HG03095 (cell line): ENCODE measurements around the gene KLRB1.
A peak's percentile ranks its signal among the peaks of the same experiment; 100 is the strongest.
"Not testable (repeated sequence)": the region's sequence is repeated elsewhere in the genome, so short reads cannot be mapped to it uniquely, and the experiment has no call there.

ENCODE experiments used
- ATAC-seq: cut with Tn5 transposase; IDR thresholded peaks from one replicate; pipeline ENCODE4 v1.9.1; 2021; ENCODE audit warnings: moderate library complexity; ENCODE audit not compliant: unreplicated experiment

The KLRB1 gene

GRCh38 chr12:9607716-9608115 lies at the start of gene KLRB1:
Gene KLRB1, minus strand, starts transcription at chr12:9607916. Its CDS starts 77 bp downstream, at chr12:9607839.
- no peak for ATAC-seq

DNA sequence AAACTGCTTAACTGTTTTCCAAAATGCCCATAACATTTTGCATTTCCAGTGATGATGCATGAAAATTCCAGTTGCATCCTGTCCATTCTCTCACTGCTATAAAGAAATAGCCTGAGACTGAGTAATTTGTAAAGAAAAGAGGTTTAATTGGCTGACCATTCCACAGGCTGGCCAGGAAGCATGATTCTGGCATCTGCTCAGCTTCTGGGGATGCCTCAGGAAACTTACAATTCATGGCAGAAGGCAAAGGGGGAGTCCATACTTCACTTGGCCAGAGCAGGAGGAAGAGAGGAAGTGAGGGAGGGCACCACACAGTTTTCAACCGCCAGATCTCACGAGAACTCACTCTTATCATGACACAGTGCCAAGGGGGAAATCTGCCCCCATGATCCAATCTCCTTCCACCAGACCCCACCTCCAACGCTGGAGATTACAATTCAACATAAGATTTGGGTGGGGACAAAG lies 43.6 kb upstream of the KLRB1 start:
- no peak for ATAC-seq

GRCh38 chr12:9650151-9650576 lies 42.4 kb upstream of the KLRB1 start:
- no peak for ATAC-seq

- ATAC-seq = no peak
These were observed 41.8 kb upstream of the KLRB1 start for GRCh38 chr12:9649532-9649940.

DNA sequence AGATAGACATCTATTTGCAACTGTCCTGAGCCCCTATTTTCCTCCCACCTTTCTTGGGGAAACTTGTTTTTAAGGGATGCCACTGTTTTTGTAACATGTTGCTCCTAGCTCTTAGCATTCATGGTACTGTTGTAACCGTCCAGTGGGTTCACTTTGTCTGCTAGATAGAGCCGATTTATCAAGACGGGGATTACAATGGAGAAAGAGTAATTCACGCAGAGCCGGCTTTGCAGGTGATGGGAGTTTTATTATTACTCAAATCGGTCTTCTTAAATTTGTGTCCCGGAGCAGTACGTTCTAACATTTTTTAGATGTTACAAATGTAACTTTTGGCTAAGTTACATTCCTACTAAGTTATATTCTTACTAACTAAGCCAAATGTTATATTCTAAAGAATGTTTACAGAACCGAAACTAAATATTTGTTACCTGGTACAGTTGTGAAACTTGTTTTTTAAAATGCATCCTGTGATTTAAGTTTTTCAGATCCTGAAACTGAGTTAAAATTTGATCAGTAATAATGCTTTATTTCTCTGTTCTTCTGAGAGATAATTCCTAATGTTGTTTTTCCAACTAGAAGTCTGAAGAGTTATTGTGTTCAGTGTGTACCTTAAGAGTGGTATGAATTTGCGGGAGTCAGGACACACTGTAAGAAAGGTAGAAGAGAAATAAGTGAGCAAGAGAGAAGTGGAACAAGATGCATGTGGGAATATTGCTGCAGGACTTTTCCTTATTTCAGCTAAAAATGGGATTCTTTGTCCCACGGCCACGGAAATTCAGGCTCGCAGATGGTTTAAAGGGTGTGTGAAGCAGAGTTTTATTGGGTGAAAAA lies 41.2 kb upstream of the KLRB1 start:
- no peak for ATAC-seq

DNA sequence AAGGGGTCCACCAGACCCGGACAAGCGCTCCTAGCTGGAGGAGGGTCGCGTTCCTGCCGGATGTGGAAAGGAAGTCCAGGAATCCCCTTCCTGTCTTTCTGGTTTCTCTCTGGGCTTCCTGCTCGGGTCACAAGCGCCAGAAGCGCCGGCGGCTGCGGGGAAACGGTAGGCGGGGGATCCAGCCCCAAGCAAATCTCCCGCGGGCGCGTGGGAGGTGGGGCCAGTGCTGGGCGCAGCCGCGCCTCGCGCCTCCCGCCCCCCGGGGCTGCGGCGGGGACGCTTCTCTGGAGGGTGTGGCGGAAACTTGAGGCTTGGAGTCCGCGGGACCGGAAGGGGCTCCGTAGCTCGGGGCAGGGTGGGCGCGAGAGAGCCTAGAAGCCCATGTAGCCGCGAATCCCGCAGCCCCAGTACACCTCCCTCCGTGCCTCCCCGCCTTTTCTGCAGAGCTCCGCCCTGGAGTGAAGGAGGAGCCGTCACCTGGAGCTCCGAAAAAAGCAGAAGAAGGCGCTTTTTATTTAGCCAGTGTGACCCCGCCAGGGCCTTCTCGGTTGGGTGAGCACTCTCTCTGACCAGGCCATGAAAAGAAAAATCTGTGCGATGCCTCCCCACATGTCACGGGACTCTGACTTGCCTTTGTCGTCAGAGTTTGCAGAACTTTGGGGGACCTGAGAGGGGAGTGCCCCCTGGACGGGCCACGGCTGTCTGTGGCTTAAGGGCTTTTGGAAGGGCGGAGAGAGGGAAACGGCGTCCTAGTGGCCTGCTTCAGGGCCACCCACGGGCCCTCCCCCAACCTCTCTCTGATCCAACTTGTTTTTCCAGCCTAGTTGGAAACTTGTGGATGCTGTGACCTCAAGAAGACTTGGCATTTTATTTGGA lies 40.3 kb upstream of the KLRB1 start:
- peak; percentile 57 for ATAC-seq

DNA sequence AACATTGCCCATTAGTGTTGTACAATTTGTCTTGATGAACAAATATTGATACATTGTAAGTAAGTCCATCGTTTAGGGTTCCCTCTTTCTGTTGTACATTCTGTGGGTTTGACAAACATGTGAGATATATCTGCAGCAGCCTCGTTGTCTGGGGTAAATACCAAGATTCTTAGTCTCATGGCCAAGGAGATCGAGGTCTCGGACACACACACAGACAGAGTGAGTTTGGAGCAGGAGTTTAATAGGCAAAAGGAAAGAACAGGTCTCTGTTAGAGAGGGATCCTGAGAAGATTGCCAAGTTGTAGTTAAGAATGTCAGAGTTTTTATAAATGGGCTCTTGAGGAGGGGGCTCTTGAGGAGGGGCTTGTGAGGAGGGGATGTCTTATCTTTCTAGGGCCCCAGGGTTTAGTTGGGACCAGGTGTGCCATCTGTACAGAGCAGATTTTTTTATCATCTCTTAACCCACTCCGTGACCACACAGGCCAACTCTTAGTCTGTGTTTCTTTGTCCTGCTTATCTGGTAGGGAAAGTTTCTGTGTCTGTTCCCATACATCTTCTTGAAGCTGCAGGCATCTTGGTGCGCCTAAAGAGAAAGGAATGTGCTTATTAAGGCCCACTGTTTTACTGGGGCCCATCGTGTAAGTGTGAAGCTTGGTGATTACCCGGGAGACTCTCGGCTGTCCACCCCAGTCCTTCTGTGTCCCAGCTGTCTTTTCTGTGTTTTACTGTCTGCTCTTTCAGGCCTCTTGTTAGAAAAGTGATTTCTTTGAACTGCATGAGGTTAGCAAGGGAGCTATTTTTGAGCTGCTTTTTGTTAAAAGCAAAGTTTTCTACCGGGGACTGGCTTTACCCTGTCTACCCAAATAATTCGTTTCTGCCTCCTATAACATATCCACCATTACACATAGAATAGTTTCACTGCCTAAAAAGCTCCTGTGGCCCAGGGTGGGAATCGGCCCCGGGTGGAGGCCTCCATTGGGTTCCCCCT lies 39.4 kb upstream of the KLRB1 start:
- ATAC-seq = no peak

- not testable (repeated sequence) for ATAC-seq
These were observed 37.4 kb upstream of the KLRB1 start for GRCh38 chr12:9644985-9645551.

GRCh38 chr12:9643266-9643660 lies 35.5 kb upstream of the KLRB1 start:
- ATAC-seq = no peak

GRCh38 chr12:9642606-9643265 lies 35.0 kb upstream of the KLRB1 start:
- ATAC-seq = no peak

DNA sequence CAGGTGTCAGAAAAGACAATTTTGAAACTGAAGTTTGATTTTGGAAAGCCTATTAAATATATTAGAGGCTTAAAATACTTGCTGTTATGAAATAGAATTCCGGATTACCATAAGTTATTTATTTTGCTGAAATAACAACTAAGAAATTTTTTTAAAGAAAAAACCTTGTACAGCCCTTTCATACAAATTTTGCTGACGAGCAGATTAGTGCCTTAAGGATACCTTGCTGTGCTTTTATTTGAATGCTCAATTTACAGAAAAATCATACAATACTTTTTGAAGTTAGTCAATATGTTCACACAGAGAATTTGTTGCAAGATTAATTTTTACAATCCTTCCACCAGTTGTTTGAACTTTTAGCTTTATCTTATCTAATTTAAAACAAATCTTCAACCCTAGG lies 32.3 kb upstream of the KLRB1 start:
- no peak for ATAC-seq

DNA sequence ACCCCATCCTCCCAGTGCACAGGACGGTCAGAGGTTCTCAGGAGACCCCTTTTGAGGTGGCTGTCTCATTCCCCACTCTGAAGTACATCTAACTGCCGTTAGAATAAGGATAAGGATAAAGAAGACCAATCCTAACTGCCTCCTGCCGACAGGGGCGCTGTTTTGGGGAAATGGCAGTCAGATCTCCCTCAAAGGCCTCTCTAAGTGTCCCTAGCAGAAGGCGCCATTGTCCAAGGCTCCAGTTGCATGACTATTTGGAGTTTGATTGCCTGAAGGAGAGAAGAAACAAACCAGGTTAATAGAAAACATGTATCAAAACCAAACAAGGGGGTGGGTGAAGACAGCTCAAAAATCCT lies 29.1 kb upstream of the KLRB1 start:
- ATAC-seq = no peak

DNA sequence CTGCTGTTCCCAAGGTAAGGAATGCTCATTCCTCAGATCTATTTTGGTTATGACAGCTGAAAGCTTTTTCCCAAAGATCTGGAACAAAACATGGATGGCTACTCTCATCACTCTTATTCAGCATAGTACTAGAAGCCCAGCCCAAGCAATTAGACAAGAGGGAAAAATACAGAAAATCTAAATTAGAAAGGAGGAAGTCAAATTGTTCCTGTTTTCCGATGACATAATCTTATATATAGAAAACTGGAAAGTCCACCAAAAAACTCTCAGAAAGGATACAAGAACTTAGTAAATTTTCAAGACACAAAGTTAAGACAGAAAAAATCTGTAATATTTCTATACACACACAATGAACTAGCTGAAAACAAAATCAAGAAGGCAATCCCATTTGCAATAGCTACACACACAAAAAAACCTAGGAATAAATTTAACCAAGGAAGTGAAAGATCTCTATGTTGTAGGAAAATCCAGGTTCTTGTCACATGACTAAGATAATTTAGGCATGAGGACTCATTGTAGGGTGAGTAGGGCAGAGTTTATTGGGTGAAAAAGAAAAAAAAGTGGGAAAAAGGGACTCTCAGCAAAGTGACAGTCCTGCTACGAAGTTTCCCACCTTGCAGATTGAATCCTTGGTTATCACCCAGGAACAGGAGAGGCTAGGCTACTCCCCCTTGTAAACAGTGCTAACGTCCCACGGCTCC lies 28.6 kb upstream of the KLRB1 start:
- ATAC-seq = no peak

DNA sequence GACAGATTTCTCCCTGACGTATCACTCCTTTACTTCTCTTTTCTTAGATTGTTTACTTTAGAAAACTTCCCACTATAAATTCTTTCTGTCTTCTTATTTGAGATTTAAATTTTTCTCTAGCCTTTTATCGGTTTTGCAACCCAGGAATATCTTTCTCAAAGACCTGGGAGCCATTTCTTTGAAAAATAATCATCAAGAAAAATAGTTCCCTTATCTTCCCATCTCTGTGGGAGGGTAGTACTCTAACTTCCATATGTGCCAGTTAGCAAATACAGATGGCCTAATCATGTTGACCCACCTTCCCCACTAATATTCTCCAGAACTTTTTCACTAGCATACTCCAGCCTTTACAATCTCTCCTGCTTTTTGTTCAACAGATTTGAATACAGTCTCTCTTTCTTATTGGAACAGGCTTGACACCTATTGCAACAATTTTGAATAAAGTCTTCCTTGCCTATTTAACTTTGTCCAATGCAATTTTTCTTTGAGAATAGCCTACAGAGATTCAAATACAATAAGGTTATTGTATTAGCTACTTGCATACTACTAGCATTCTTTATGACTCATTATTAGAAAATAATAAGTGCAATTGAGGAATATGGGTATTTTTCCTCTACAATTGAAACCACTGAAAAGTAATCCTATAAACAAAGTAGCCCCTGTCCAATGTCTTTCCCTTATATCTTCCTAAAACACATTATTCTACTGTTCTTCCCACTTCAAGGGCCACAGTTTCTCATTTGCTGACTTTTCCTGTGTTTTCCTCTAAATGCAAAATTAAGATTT lies 27.4 kb upstream of the KLRB1 start:
- ATAC-seq = no peak

DNA sequence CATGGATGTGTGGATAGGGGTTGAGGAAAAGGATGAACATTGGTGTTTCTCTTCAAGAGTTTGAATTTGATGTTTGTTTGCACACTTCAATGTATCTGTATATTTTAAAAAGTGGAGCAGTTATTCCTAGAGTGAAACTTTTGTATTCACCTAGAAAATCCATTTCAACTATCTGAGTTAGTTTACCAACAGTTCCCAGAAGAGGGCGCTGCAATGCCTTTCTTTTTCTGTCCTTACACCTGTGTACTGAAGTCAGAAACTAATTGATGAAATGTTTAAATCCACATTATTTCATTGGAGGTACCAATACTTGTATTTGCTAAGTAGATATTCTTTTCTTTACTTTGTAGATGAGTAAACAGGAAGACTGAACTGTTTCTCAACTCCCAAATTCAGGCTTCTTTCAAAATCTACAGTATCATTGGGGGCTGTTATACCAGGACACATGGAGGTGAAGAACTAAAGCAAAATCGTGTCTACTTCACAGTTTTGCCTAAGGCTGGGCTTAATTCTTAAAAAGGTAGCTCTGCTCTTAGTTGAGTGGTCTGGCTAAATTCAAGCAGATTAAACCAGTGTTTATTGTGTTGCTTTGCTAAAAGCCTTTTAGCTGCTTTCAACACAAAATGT lies 26.6 kb upstream of the KLRB1 start:
- no peak for ATAC-seq

GRCh38 chr12:9632766-9633165 lies 25.1 kb upstream of the KLRB1 start:
- ATAC-seq = no peak

DNA sequence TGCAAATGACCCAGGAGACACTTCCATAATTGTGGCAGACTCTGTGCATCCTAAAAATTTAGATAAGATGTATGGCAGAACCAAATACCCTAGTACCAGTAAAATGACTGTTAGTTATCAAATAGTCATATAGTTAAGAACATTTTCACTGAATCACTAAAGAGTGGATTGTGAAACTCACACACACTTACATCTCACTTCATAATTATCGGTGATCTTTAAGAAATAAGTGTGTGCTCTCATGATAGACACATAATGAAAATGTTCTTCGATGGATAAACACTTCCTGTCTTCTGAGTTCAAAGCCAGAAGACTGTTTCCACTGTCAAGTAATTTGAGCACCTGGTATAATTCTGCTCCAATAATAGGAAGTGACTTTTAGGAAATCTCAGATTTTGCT lies 19.1 kb upstream of the KLRB1 start:
- ATAC-seq = no peak

- no peak for ATAC-seq
These were observed 18.6 kb upstream of the KLRB1 start for GRCh38 chr12:9626291-9626690.
